Heart left ventricle (tissue), 16 donors: ENCODE data around the gene EPG5. TPM values are rescaled to one million over a fixed set of nuclear protein-coding genes. Genes with fewer than 3 reads are reported as not detected.
A peak's percentile ranks its signal among the peaks of the same experiment; 100 is the strongest.

ENCODE experiments used
- ATAC-seq, 4 donors: fragments of 200-7000 bp; cut with Tn5 transposase; one replicate each; pipeline ENCODE4 v1.9.1; 2020 to 2022; ENCODE audit warnings: moderate library complexity in 4 of 4, mild to moderate bottlenecking in 3 of 4, moderate number of reproducible peaks in 1 of 4
- DNase-seq, 5 donors: peaks; one replicate each; pipeline ENCODE4 v3.0.0-alpha.2; 2020
- H3K27ac ChIP-seq, 12 donors: fragments of 200-600 bp; sonication (generic) in 4 of 12; one replicate each; pipeline versions ENCODE4 v1.5.0 to v1.8.0; 2016 to 2022; ENCODE audit warnings: mild to moderate bottlenecking in 2 of 12
- H3K27me3 ChIP-seq, 9 donors: fragments of 200-600 bp; sonication (generic) in 2 of 9; one replicate each; pipeline versions ENCODE4 v1.5.1 to v1.8.0; 2016 to 2022; ENCODE audit warnings: mild to moderate bottlenecking in 3 of 9
- H3K36me3 ChIP-seq, 9 donors: fragments of 200-600 bp; sonication (generic) in 2 of 9; one replicate each; pipeline versions ENCODE4 v1.5.0 to v1.8.0; 2018 to 2022; ENCODE audit warnings: mild to moderate bottlenecking in 2 of 9
- H3K4me1 ChIP-seq, 12 donors: fragments of 200-600 bp; sonication (generic) in 4 of 12; one replicate each; pipeline versions ENCODE4 v1.5.0 to v1.8.0; 2016 to 2022; ENCODE audit warnings: mild to moderate bottlenecking in 3 of 12
- H3K4me3 ChIP-seq, 12 donors: fragments of 200-600 bp; sonication (generic) in 4 of 12; one replicate each; pipeline versions ENCODE4 v1.5.0 to v1.8.0; 2017 to 2022; ENCODE audit warnings: mild to moderate bottlenecking in 9 of 12, moderate library complexity in 4 of 12
- H3K9me3 ChIP-seq, 12 donors: fragments of 200-600 bp; sonication (generic) in 4 of 12; one replicate each; pipeline versions ENCODE4 v1.5.0 to v1.8.0; 2016 to 2022; ENCODE audit warnings: mild to moderate bottlenecking in 1 of 12
- CTCF ChIP-seq, 12 donors: fragments of 200-600 bp; sonication (generic) in 4 of 12; IDR thresholded peaks; one replicate each; pipeline versions ENCODE4 v1.5.0 to v1.8.0; 2018 to 2022; ENCODE audit warnings: antibody characterized with exemption in 12 of 12, mild to moderate bottlenecking in 5 of 12
- POLR2A ChIP-seq, 2 donors: fragments of 450-650 bp; IDR thresholded peaks; one replicate each; pipeline ENCODE4 v1.6.1; 2017; ENCODE audit warnings: antibody characterized with exemption in 2 of 2, mild to moderate bottlenecking in 2 of 2, moderate library complexity in 2 of 2
- WGBS, 4 donors: extraction: QIAGEN DNeasy Blood & Tissue Kit in 2 of 4; methylation state at CpG; one replicate each; pipeline versions ENCODE4 v1.1.5 to v1.1.7; 2013 to 2018; 5-methylcytosine and 5-hydroxymethylcytosine counted together
- intact Hi-C, 10 donors: fragments of 100-400 bp; cut with DNase I; formaldehyde crosslinking; loops; one replicate each; pipeline versions ENCODE4 v1.11.1 to v1.14.2; 2022
- polyA plus RNA-seq, 2 donors: library from polyadenylated mRNA; stranded (reverse); fragments of 200-250 nt; gene quantifications; one replicate each; pipeline ENCODE4 v1.2.3, GENCODE V29; 2013
- total RNA-seq, 9 donors: library from RNA; depleted of rRNA in 2 of 9; stranded (reverse); fragments of >200 nt in 2 of 9; fragmentation: NEBNext Ultra II Directional in 3 of 9; extraction: Animal tissue kit (Norgen Biotek cat#: 25700) in 3 of 9; gene quantifications; one replicate each; pipeline versions ENCODE4 v1.1.0 to v1.2.4, GENCODE V29; 2016 to 2023
- donor health status: ischemic (EF 13 %, LVEDD 7.1; RV severe dilation, severe dysfunction).
- donor health status: healthy with polysubstance abuse.
- donor health status: DM: no; HTN: yes; CAD: no.
- donor health status: DM: no; HTN: no; CAD: no.
- donor health status: ischemic (EF 25% LVEDD 6.9; RV normal size, moderate dysfunction).
- donor health status: ischemic (EF 25% LVEDD 5.7; RV mildly dilated, moderate dysfunction).
- donor health status: healthy.
- donor health status: DM: yes; HTN: yes; CAD: no.
- donor health status: ischemic (EF 35%, LVEDD 5.7; RV mildly dilated, moderate dysfunction).
- donor health status: nonischemic (EF 11% LVEDD 7.7; RV severe dilation, severe dysfunction).
- donor health status: DM: yes; HTN: yes; CAD: no.
- donor health status: PGD.
- donor health status: ischemic (EF 29% LVEDD 5.4; RV normal size, mild dysfunction).
- donor health status: nonischemic (EF 23%, LVEDD 6.1; RV moderate dilation, normal function).

EPG5 gene
- total and polyA plus RNA-seq, 11 donors: 7.9 to 37.8 (median 23.5) TPM

DNA sequence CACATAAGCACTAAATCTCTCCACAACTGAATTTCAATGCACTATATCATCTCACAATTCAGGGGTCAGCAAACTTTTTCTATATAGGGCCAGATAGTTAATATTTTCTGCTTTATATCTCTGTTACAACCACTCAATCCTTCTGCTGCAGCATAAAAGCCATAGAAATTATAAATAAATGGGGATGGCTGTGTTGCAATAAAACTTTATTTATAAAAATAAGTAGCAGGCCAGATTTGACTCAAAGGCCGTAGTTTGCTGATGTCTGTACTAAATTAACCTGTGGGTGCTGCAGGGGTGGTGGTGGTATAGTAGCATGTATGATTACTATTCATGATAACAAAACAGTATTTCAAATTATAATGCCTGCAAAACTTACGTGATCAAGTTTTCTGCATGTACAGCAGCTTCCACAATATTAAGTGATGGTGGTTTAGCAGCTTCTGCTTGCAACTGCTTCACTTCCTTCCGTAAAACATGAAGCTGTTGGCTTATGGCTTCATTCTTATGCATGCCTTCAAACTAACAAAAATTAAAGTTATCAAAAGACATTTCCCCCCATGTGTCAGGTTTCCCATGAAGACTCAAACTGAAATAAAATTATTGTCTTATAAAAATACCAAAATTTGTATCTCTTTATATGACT, 77.6 kb downstream of the EPG5 start:
- no peaks in the 10 kb centered on the region for H3K9me3 ChIP-seq
- peaks cover 0 to 95% (median 70%) of the 10 kb centered on the region in 9 donors for H3K36me3 ChIP-seq
- peak overlapping the region in 1 of 12 donors; percentile 55 for H3K27ac ChIP-seq
- WGBS, 4 donors: 93 to 97% (median 96%) methylated on average over 3 of the region's 3 CpGs
- intact Hi-C loops: loop anchor here in 1 of 10 donors (10.0 kb wide), 1 partner anchor 85 kb away; no protein-coding TSS in a partner anchor
- no peaks in the 10 kb centered on the region for H3K27me3 ChIP-seq
- H3K4me1 ChIP-seq: peaks cover 0 to 20% (median 0%) of the 10 kb centered on the region in 12 donors
- ATAC-seq (no peak), DNase-seq (no peak)
- TF ChIP-seq POLR2A (IDR thresholded peaks at IDR 0.05) (no peak), CTCF (IDR thresholded peaks at IDR 0.05) (no peak)
- no peak overlapping the region for H3K4me3 ChIP-seq

DNA sequence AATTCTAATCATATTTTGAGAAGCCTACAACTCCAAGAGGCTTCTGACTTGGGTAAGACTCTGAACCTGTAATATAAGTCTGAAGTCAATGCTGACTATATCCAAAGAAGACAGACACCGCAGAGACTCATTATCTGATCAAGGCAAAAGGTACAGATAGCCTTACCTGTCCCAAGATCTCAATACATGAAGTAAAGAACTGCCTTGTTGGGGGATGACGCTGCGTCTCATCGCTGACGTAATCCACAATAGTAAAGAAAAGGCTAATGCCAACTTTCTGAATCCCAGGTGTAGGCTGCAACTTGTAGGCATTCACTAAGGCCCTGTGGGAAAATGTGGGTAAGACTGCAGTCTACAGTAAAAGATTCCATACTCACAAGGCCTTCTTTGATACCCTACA, 79.5 kb downstream of the EPG5 start:
- peaks cover 0 to 98% (median 78%) of the 10 kb centered on the region in 9 donors for H3K36me3 ChIP-seq
- H3K9me3 ChIP-seq: no peaks in the 10 kb centered on the region
- no peak for TF ChIP-seq CTCF (IDR thresholded peaks at IDR 0.05)
- TF ChIP-seq POLR2A (IDR thresholded peaks at IDR 0.05): no peak
- H3K4me3 ChIP-seq: no peak overlapping the region
- WGBS, 4 donors: 95 to 98% (median 97%) methylated on average over 5 of the region's 5 CpGs
- ATAC-seq (no peak), DNase-seq (no peak)
- no peaks in the 10 kb centered on the region for H3K27me3 ChIP-seq
- intact Hi-C loops: loop anchor here in 1 of 10 donors (10.0 kb wide), 1 partner anchor 87 kb away; no protein-coding TSS in a partner anchor
- H3K4me1 ChIP-seq: peaks cover 0 to 20% (median 0%) of the 10 kb centered on the region in 12 donors
- no peak overlapping the region for H3K27ac ChIP-seq

- Histone ChIP-seq H3K4me1 (peaks cover 0 to 6% (median 2%) of the 10 kb centered on the region in 12 donors), H3K9me3 (no peaks in the 10 kb centered on the region), H3K27me3 (no peaks in the 10 kb centered on the region), H3K4me3 (no peak overlapping the region), H3K27ac (no peak overlapping the region), H3K36me3 (peaks cover 0 to 90% (median 78%) of the 10 kb centered on the region in 9 donors)
- DNase-seq: no peak
- WGBS, 4 donors: 86 to 91% (median 91%) methylated on average over 3 of the region's 3 CpGs
- intact Hi-C loops: loop anchor here in 9 of 10 donors (1.0 to 10.0 kb wide), 8 partner anchors 94 to 216 kb away; no protein-coding TSS in a partner anchor
- TF ChIP-seq CTCF (IDR thresholded peaks at IDR 0.05) (no peak), POLR2A (IDR thresholded peaks at IDR 0.05) (no peak)
- ATAC-seq: no peak
Measured at GRCh38 chr18:45880876-45881558, 86.1 kb downstream of the EPG5 start.
